Bronchial epithelial cell (primary cell): ENCODE results near the gene BBOF1. TPM values are rescaled to one million over a fixed set of nuclear protein-coding genes. Genes with fewer than 3 reads are reported as not detected.

ENCODE experiments used
- DNase-seq: peaks from one replicate; pipeline ENCODE4 v3.0.0-alpha.2; 2010; ENCODE audit warnings: low read depth
- FAIRE-seq: peaks from 2 replicates; lab custom pipeline; 2011; peaks lifted over from hg19 to GRCh38; lab: Jason Lieb, UNC
- H3K27me3 ChIP-seq: 2 replicates; pipeline ENCODE4 v1.5.1; 2011; ENCODE audit warnings: low read length; ENCODE audit not compliant: control insufficient read depth, insufficient read depth
- H3K36me3 ChIP-seq: 2 replicates; pipeline ENCODE4 v1.5.1; 2011; ENCODE audit warnings: low read length; ENCODE audit not compliant: control insufficient read depth, insufficient read depth
- H3K4me3 ChIP-seq: 2 replicates; pipeline ENCODE4 v1.5.1; 2011; ENCODE audit warnings: mild to moderate bottlenecking, low read depth, low read length, control low read depth
- total RNA-seq: library from RNA; depleted of rRNA; stranded (reverse); fragments of >200 nt; gene quantifications from 2 replicates; pipeline ENCODE4 v1.2.1, GENCODE V29; 2014
- TF ChIP-seq, protein P1 (sequence below): IDR thresholded peaks from 2 replicates; pipeline ENCODE4 v1.5.1; 2011; ENCODE audit warnings: mild to moderate bottlenecking, moderate library complexity, low read length, control low read depth, inconsistent platforms; ENCODE audit not compliant: insufficient read depth, severe bottlenecking

Gene BBOF1
- total RNA-seq, 1 donor from 2014 or later = 1.3 TPM

- DNase-seq = no peak
- Histone ChIP-seq H3K36me3 (no peaks in the 10 kb centered on the region), H3K4me3 (no peak overlapping the region), H3K27me3 (no peaks in the 10 kb centered on the region)
- no peak for FAIRE-seq
- TF ChIP-seq, protein P1, sequence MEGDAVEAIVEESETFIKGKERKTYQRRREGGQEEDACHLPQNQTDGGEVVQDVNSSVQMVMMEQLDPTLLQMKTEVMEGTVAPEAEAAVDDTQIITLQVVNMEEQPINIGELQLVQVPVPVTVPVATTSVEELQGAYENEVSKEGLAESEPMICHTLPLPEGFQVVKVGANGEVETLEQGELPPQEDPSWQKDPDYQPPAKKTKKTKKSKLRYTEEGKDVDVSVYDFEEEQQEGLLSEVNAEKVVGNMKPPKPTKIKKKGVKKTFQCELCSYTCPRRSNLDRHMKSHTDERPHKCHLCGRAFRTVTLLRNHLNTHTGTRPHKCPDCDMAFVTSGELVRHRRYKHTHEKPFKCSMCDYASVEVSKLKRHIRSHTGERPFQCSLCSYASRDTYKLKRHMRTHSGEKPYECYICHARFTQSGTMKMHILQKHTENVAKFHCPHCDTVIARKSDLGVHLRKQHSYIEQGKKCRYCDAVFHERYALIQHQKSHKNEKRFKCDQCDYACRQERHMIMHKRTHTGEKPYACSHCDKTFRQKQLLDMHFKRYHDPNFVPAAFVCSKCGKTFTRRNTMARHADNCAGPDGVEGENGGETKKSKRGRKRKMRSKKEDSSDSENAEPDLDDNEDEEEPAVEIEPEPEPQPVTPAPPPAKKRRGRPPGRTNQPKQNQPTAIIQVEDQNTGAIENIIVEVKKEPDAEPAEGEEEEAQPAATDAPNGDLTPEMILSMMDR = no peak
Observed at GRCh38 chr14:74062809-74063150, 43.6 kb downstream of the BBOF1 start.

DNA sequence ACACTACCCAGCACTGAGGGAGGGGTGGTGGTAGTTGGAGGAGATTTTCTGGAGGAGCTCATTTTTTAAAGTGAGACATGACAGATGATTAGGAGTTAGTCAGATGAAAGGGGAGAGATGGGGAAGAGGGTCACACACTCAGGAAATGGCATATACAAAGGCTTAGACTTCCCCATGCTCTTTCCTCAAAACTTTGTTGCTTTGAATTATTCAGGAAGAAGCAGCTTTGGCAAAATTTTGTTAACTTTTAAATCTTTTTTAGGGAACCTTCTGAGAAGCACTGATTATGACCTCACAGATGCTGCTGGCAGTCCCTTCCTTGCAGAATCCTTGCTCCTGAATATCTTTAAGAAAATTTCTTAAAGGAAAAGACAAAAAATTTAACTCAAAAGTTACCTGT is 45.3 kb downstream of the BBOF1 start:
- no peak overlapping the region for H3K4me3 ChIP-seq
- DNase-seq (no peak), FAIRE-seq (no peak)
- TF ChIP-seq, protein P1 = no peak
- H3K36me3 ChIP-seq = no peaks in the 10 kb centered on the region
- H3K27me3 ChIP-seq = no peaks in the 10 kb centered on the region

GRCh38 chr14:74064883-74065282 is 45.7 kb downstream of the BBOF1 start:
- TF ChIP-seq, protein P1 = no peak
- no peaks in the 10 kb centered on the region for H3K27me3 ChIP-seq
- FAIRE-seq (no peak), DNase-seq (peak; percentile 5)
- no peaks in the 10 kb centered on the region for H3K36me3 ChIP-seq
- H3K4me3 ChIP-seq = no peak overlapping the region

GRCh38 chr14:74065746-74066575 is 46.8 kb downstream of the BBOF1 start:
- peak; percentile 24 for DNase-seq

DNA sequence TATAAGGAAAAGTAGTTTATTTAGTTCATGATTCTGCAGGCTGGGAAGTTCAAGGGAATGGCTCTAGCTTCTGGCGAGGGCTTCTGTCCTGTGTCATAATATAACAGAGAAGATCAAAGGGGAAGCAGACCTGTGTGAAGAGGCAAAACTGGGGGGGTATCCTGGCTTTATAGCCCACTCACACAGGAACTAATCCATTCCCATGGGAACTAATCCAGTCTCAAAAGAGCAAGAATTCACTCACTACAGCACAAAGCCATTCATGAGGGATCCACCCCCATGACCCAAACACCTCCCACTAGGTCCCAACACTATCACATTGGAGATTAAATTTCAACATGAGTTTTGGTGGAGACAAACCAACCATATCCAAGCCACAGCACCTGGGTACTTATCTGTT is 58.3 kb downstream of the BBOF1 start:
- no peak for FAIRE-seq
- Histone ChIP-seq H3K36me3 (no peaks in the 10 kb centered on the region), H3K27me3 (no peaks in the 10 kb centered on the region), H3K4me3 (no peak overlapping the region)
- DNase-seq = no peak
- TF ChIP-seq, protein P1 = no peak

More at GRCh38 chr14:74065746-74066575, 46.8 kb downstream of the BBOF1 start:
- Histone ChIP-seq H3K27me3 (no peaks in the 10 kb centered on the region), H3K36me3 (no peaks in the 10 kb centered on the region), H3K4me3 (no peak overlapping the region)
- TF ChIP-seq, protein P1 = no peak
- FAIRE-seq = no peak
